ENCODE data around the gene SPANXN4.

Gene SPANXN4, protein sequence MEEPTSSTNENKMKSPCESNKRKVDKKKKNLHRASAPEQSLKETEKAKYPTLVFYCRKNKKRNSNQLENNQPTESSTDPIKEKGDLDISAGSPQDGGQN

DNA sequence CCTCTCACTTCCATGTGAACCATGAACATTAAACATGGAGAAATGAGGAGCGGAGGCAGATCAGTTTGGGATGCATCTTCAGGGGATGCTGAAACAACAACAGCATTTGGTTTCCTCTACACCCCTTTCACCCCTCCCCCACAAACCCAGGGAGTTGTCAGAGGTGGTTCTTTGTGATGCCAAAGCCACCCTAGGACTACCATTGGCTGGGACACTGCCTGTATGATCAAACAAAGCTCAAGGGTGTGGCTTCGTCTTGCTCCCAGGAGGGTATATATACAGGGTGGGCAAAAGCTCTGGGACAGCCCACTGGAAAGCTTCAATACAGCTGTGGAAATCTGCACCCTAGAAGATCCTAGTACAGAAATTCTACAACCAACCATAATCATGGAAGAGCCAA lies at the start of gene SPANXN4:
Gene SPANXN4 (plus strand): TSS at position 301 of the 400 bp plus-strand sequence. CDS start 87 bp downstream, at position 388.
- DNase-seq = no peak

GRCh38 chrX:142977128-142977914 lies 48.4 kb upstream of the SPANXN4 start:
- no peak for DNase-seq

DNA sequence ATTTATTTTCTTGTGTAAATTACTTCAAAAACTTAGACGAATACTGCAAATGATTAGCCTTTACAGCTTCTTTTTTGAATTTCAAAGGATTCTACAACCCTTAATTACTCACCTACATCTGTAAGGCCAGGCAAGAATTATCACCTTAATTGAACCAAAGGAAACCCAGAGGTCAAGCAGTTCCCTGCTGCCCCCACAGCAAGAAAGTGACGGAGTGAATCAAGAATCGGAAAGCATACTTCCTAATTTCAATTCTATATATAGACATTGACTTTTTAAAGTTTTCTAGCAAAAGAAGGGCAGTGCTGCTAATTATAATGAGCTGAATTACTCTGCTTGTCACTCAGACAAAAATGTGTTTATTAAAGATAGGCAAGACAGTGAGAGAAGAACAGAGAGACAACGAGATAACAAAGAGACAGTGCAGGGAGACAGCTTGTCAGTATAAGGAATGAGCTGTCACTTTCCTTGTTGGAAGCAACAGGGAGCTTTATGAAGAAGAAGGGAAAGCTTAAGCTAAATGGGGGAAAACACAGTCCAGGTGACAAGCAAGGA lies 47.5 kb upstream of the SPANXN4 start:
- DNase-seq = no peak

DNA sequence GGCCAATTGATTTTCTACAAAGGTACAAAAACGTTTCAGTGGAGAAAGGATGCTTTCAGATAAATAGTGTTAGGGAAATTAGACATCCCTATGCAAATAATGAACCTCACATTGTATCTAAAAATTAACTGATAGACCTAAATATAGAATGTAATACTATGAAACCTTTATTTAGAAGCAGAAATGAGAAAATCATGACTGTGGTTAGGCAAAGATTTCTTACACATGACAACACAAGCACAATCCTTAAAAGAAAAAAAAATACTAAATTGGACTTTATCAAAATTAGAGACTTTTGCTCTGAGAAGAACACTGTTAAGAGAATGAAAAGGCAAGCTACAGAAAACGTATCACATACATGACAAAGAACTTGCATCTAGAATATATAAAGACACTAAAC lies 43.0 kb upstream of the SPANXN4 start:
- no peak for DNase-seq

DNA sequence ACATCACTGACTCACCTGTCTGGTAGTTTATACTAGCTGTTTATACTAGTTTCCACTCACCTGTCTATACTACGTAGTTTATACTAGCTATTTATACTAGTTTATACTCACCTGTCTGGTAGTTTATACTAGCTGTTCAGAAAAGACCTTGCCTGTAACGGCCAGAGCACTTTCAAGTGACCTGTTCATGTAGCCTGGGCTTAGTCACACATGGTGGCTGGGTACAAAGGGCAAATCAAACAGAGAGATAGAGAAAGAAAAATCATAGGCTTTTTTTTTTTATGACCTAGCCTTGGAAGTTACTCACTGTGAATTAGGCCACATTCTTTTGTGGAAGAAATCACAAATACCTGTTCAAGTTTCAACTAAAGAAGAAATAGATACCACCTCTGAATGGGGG lies 30.7 kb upstream of the SPANXN4 start:
- no peak for DNase-seq

GRCh38 chrX:142998447-142999198 lies 27.1 kb upstream of the SPANXN4 start:
- no peak for DNase-seq

DNA sequence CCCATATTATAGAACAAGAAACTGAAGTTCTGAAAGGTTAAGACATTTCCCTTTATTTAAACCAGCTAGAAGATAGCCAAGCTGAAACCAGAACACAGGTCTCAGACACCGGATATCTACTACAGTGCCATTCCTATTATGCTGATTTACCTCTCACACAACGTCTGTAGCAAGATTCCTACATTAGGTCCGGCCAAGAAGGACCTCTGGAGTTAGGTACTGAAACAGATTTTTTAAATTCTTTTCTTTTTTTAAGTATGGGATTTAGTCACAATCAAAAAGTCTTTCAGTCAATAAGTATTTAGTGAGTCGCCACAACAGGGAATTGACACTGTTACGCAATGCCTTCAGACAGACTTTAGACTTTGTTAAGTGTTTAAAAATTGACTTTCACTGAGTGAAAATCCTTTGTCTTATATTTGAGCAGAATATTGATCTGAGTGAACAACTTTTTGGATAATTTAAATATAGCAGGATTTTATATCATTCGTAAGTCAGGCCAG lies 26.5 kb upstream of the SPANXN4 start:
- DNase-seq = no peak

DNA sequence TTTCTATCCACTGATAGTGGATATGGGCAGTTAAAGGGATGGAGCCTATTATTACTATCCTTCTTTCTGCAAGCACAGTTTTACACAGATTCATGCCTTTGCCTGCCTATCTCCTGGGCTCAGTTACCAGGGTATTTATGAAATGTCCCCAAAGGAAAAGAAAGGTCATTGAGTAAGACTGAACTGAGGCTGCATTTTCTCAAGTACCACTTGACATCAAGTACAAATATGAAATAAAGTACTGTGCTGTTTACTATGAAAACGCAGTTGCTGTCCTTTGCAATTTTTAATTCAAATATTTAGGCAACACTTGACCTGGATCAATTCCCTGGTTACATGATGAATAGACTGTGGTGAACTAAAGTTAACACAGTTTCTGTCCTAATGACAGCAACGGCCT lies 23.5 kb upstream of the SPANXN4 start:
- no peak for DNase-seq

DNA sequence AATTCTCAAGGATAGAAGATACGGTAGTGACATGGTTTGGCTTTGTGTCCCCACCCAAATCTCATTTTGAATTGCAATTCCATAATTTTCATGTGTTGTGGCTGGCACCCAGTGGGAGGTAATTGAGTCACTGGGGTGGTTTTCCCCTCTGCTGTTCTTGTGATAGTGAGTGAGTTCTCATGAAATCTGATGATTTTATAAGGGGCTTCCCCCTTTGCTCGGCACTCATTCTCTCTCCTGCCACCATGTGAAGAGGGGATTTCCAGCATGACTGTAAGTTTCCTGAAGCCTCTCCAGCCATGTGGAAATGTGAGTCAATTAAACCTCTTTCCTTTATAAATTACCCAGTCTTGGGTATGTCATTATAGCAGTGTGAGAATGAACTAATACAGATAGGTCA lies 8.5 kb upstream of the SPANXN4 start:
- no peak for DNase-seq

- no peak for DNase-seq
Observed at GRCh38 chrX:143027275-143027674, 1.5 kb downstream of the SPANXN4 start.

DNA sequence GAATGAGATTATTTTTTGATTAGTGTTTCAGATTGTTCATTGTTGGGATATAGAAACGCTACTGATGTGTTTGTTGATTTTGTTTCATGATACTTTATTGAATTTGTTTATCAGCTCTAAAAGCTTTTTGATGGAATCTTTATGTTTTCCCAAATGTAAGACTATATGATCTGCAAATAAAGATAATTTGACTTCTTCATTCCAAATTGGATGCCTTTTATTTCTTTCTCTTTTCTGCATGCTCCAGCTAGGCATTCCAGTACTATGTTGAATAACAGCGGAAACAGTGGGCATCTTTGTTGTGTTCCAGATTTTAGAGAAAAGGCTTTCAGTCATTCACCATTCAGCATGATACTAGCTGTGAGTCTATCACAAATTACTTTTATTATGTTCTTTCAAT lies 21.8 kb downstream of the SPANXN4 start:
- no peak for DNase-seq

- DNase-seq = no peak
Observed at GRCh38 chrX:143058120-143058519, 32.4 kb downstream of the SPANXN4 start.

DNA sequence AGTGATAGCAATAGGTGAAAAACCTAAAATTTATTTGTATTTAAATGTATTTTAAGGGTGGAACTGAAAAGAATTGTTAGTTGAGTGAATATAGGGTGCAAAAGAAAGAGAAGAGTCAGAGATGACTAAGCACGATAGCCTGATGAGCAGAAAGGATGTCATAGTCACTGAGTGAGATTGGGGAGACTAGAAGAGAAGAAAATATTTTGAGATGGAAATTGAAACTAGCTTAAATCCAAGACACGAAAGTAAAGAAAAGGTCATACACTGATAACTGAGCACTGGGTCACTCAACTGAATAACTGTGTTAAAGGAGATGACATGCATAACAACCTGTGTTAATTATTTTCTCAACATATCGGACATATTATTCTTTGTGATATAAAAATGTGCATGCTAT lies 55.5 kb downstream of the SPANXN4 start:
- DNase-seq = no peak

GRCh38 chrX:143082537-143082936 lies 56.8 kb downstream of the SPANXN4 start:
- no peak for DNase-seq
